SU-DHL-6 (cell line): ENCODE measurements around the gene TET3.

Experiments
- CTCF ChIP-seq: fragments of 200-600 bp; sonication (generic); IDR thresholded peaks from one replicate; pipeline ENCODE4 v1.5.1; 2017; ENCODE audit warnings: antibody characterized with exemption, mild to moderate bottlenecking, low read length, moderate library complexity; ENCODE audit not compliant: insufficient read depth, poor library complexity, severe bottlenecking
- EZH2phosphoT487 ChIP-seq: fragments of 200-600 bp; sonication (generic), shearing (Covaris generic); conservative IDR thresholded peaks from 2 replicates; pipeline ENCODE4 v1.6.1; 2018; ENCODE audit warnings: mild to moderate bottlenecking, antibody characterized with exemption, low read length, moderate library complexity, mixed read lengths

DNA sequence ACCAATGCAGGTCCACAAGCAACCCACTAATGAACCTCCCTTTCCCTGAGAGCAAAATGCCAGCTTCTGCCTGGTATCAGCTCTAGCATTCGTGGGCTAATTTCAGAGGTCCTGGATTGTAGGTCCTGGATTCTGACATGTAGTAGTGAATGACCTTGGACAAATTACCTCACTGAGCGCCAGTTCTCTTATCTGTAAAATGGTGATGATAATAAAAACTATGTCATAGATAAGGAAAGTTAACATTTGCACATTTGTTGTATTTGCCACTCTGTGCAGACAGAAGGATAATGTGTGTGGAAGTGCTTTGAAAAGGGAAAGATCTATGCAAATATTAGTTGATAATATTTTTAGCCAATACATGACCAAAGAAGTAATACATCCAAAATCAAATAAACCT lies 4.1 kb upstream of the TET3 start:
- TF ChIP-seq CTCF (no peak), EZH2phosphoT487 (no peak)
